CD4-positive, alpha-beta T cell (primary cell): ENCODE data around the gene SLC28A1. TPM values are rescaled to one million over a fixed set of nuclear protein-coding genes. Genes with fewer than 3 reads are reported as not detected.
A peak's percentile ranks its signal among the peaks of the same experiment; 100 is the strongest.
"Not testable (repeated sequence)": the region's sequence is repeated elsewhere in the genome, so short reads cannot be mapped to it uniquely, and the experiment has no call there.

Source experiments
- ATAC-seq: fragments of 200-7000 bp; cut with Tn5 transposase; one replicate; pipeline ENCODE4 v1.10.0; 2022; ENCODE audit warnings: mild to moderate bottlenecking; ENCODE audit not compliant: poor library complexity
- CTCF ChIA-PET: fragments of 350-600 bp; sonication (Branson Sonifier 250); formaldehyde crosslinking; loops from one replicate; lab custom pipeline; 2021; ENCODE audit warnings: antibody characterized with exemption, inconsistent platforms; lab: Charles Lee
- POLR2A ChIA-PET: fragments of 350-600 bp; sonication (Branson Sonifier 250); formaldehyde crosslinking; loops from one replicate; lab custom pipeline; 2021; ENCODE audit warnings: antibody characterized with exemption, inconsistent platforms; lab: Charles Lee
- DNase-seq, 14 experiments: peaks; one replicate each; pipeline ENCODE4 v3.0.0-alpha.2; 2013 to 2020; ENCODE audit warnings: mixed read lengths in 2 of 14
- H3K27ac ChIP-seq, 2 donors: one replicate each; pipeline versions ENCODE4 v1.5.1 to v1.7.0; 2013; ENCODE audit warnings: low read length in 2 of 2, low read depth in 1 of 2, mild to moderate bottlenecking in 1 of 2
- H3K27me3 ChIP-seq, 2 experiments: 1 replicate in 1 of 2; 2 replicates in 1 of 2; pipeline versions ENCODE4 v1.6.1 to v1.7.0; 2013; ENCODE audit warnings: low read length in 2 of 2, control low read depth in 1 of 2, mild to moderate bottlenecking in 1 of 2, moderate library complexity in 1 of 2; ENCODE audit not compliant: insufficient read depth in 2 of 2, control insufficient read depth in 1 of 2
- H3K36me3 ChIP-seq: one replicate; pipeline ENCODE4 v1.6.1; 2013; ENCODE audit warnings: low read length, control low read depth; ENCODE audit not compliant: insufficient read depth
- H3K4me1 ChIP-seq: one replicate; pipeline ENCODE4 v1.6.1; 2013; ENCODE audit warnings: low read length, control low read depth; ENCODE audit not compliant: insufficient read depth
- H3K4me3 ChIP-seq: one replicate; pipeline ENCODE4 v1.5.1; 2013; ENCODE audit warnings: mild to moderate bottlenecking, low read length, moderate library complexity
- H3K9me3 ChIP-seq, 2 experiments: 1 replicate in 1 of 2; 2 replicates in 1 of 2; pipeline versions ENCODE4 v1.6.1 to v1.7.0; 2013; ENCODE audit warnings: low read length in 2 of 2, mild to moderate bottlenecking in 2 of 2, control low read depth in 1 of 2, moderate library complexity in 1 of 2; ENCODE audit not compliant: control insufficient read depth in 1 of 2, insufficient read depth in 1 of 2
- H3K27ac Mint-ChIP-seq: one replicate; pipeline ENCODE4 v1.8.0; 2020; ENCODE audit warnings: mixed read lengths
- H3K27me3 Mint-ChIP-seq: one replicate; pipeline ENCODE4 v1.8.0; 2021; ENCODE audit warnings: mixed read lengths
- H3K36me3 Mint-ChIP-seq: one replicate; pipeline ENCODE4 v1.8.0; 2021; ENCODE audit warnings: low read depth, mixed read lengths
- H3K4me1 Mint-ChIP-seq: one replicate; pipeline ENCODE4 v1.8.0; 2021; ENCODE audit warnings: low read depth, mixed read lengths
- H3K4me3 Mint-ChIP-seq: one replicate; pipeline ENCODE4 v1.8.0; 2020; ENCODE audit warnings: mild to moderate bottlenecking, mixed read lengths
- H3K9me3 Mint-ChIP-seq: one replicate; pipeline ENCODE4 v1.8.0; 2020; ENCODE audit warnings: mixed read lengths
- intact Hi-C, 2 experiments: fragments of 100-400 bp; cut with DNase I in 1 of 2; cut with micrococcal nuclease in 1 of 2; formaldehyde crosslinking; loops; one replicate each; pipeline versions ENCODE4 v1.15.1 to v1.9.0; 2023 to 2025; cut with DNase I, micrococcal nuclease
- total RNA-seq, 174 experiments: library from RNA in 2 of 174; stranded (reverse) in 2 of 174; gene quantifications; one replicate each; pipeline ENCODE4 v1.2.3 and lab custom pipeline; 2021 to 2026
- TF ChIP-seq, protein P1 (sequence below): fragments of 200-600 bp; IDR thresholded peaks from one replicate; pipeline ENCODE4 v1.8.0; 2022; ENCODE audit warnings: antibody characterized with exemption, mild to moderate bottlenecking

The SLC28A1 gene
- total RNA-seq, 2 experiments from 2014 or later: not detected

DNA sequence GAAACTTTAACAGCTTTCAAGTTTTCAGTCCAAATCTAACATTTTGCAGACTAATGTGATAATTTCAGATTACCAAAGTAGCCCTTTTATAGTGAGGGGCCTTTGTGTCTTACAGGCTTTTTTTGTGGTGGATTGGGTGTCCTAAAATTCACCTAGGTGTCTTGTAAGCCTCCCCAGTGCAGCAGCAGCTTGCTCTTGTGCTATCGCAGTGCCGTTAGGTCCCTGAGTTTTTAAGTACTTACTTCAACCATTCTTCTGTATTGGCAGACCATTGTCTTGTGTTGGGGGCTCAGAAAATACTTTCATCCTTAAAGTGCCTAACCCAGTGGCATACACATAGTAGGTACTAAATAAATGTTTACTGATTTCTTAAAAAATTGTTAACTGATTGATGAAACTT is 99.2 kb downstream of the SLC28A1 start:
- ChIA-PET POLR2A (interaction anchor here (1.2 kb wide), 1 partner anchor 48 kb away, joined by 4 read pairs; no protein-coding TSS in a partner anchor), CTCF (interaction anchor here (1.9 kb wide), 1 partner anchor 27 kb away, joined by 9 read pairs; no protein-coding TSS in a partner anchor)
- ATAC-seq: no peak
- H3K9me3 Mint-ChIP-seq: no peaks in the 10 kb centered on the region
- Histone ChIP-seq H3K4me3 (peak overlapping the region; percentile 98), H3K4me1 (peaks cover 54% of the 10 kb centered on the region), H3K27me3 (no peaks in the 10 kb centered on the region), H3K9me3 (no peaks in the 10 kb centered on the region), H3K27ac (no peak overlapping the region), H3K36me3 (no peaks in the 10 kb centered on the region)
- peaks cover 68% of the 10 kb centered on the region for H3K4me1 Mint-ChIP-seq
- peak in 3 of 14 experiments; percentile 9 to 29 (median 26) for DNase-seq
- H3K36me3 Mint-ChIP-seq: peaks cover 20% of the 10 kb centered on the region
- TF ChIP-seq, protein P1, sequence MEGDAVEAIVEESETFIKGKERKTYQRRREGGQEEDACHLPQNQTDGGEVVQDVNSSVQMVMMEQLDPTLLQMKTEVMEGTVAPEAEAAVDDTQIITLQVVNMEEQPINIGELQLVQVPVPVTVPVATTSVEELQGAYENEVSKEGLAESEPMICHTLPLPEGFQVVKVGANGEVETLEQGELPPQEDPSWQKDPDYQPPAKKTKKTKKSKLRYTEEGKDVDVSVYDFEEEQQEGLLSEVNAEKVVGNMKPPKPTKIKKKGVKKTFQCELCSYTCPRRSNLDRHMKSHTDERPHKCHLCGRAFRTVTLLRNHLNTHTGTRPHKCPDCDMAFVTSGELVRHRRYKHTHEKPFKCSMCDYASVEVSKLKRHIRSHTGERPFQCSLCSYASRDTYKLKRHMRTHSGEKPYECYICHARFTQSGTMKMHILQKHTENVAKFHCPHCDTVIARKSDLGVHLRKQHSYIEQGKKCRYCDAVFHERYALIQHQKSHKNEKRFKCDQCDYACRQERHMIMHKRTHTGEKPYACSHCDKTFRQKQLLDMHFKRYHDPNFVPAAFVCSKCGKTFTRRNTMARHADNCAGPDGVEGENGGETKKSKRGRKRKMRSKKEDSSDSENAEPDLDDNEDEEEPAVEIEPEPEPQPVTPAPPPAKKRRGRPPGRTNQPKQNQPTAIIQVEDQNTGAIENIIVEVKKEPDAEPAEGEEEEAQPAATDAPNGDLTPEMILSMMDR: no peak
- intact Hi-C loops: loop anchor here in 1 of 2 experiments (10.0 kb wide), 1 partner anchor 349 kb away; no protein-coding TSS in a partner anchor
- H3K27ac Mint-ChIP-seq: peak overlapping the region; percentile 98
- H3K27me3 Mint-ChIP-seq: no peaks in the 10 kb centered on the region
- H3K4me3 Mint-ChIP-seq: peak overlapping the region; percentile 99

DNA sequence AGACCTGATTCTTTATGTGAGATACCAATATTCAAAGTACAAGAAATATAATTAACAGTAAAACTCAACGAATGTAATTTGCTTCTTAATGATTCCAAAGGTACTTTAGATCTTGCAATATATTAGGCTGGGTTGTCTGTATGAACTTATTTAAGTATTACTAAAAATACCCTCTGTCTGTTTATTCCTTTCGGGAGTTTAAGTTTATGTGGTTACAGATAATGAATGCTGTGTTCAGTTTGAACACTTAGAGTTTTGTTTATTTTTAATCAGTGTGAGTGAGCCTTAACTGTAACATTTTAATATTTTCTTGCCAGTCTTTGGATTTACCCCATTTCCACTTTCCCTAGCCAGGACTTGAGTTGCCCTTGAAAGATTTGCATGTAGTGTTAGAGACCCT is 100.7 kb downstream of the SLC28A1 start:
- Histone ChIP-seq H3K27ac (no peak overlapping the region), H3K4me3 (no peak overlapping the region), H3K27me3 (no peaks in the 10 kb centered on the region), H3K4me1 (peaks cover 51% of the 10 kb centered on the region), H3K9me3 (no peaks in the 10 kb centered on the region), H3K36me3 (no peaks in the 10 kb centered on the region)
- Mint-ChIP-seq H3K4me3 (peak overlapping the region; percentile 46), H3K27me3 (no peaks in the 10 kb centered on the region), H3K4me1 (peaks cover 66% of the 10 kb centered on the region), H3K9me3 (no peaks in the 10 kb centered on the region), H3K36me3 (peaks cover 18% of the 10 kb centered on the region), H3K27ac (peak overlapping the region; percentile 62)
- DNase-seq: no peak
- no peak for ATAC-seq
- intact Hi-C loops: loop anchor here (5.0 to 10.0 kb wide), 3 partner anchors 57 to 383 kb away; partner anchors contain the start of gene ZSCAN2 (in 1 of the 2)
- POLR2A ChIA-PET: no interaction called here
- TF ChIP-seq, protein P1: no peak
- CTCF ChIA-PET: no interaction called here

DNA sequence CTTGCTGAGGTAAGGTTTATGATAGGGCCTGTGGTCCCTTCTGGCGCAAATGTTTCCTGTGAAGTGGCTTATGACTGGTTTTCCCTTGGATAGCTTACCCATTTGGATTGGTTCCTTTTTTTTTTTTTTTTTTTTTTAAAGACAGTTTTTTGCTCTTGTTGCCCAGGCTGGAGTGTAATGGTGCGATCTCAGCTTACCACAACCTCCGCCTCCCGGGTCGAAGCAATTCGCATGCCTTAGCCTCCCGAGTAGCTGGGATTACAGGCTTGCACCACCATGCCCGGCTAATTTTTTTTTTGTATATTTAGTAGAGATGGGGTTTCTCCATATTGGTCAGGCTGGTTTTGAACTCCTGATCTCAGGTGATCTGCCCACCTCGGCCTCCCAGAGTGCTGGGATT is 102.9 kb downstream of the SLC28A1 start:
- CTCF ChIA-PET, H3K27ac ChIP-seq, H3K27me3 ChIP-seq, H3K9me3 ChIP-seq, H3K4me3 Mint-ChIP-seq, ATAC-seq, H3K36me3 ChIP-seq, H3K27me3 Mint-ChIP-seq, H3K36me3 Mint-ChIP-seq, DNase-seq, H3K4me3 ChIP-seq, H3K9me3 Mint-ChIP-seq: not testable (repeated sequence)
- Mint-ChIP-seq H3K4me1 (peaks cover 83% of the 10 kb centered on the region), H3K27ac (peak overlapping the region; percentile 86)
- intact Hi-C loops: loop anchor here (5.0 to 10.0 kb wide), 3 partner anchors 55 to 385 kb away; partner anchors contain the start of gene ZSCAN2 (in 1 of the 2)
- peaks cover 49% of the 10 kb centered on the region for H3K4me1 ChIP-seq
- POLR2A ChIA-PET: interaction anchor here (2.5 kb wide), 1 partner anchor 44 kb away, joined by 12 read pairs; no protein-coding TSS in a partner anchor
